HepG2 (cell line): ENCODE results near the gene MAP3K2. TPM values are rescaled to one million over a fixed set of nuclear protein-coding genes. Genes with fewer than 3 reads are reported as not detected.

ENCODE experiments used
- ATAC-seq: fragments of 200-7000 bp; cut with Tn5 transposase; 3 replicates; pipeline ENCODE4 v1.9.1; 2020; ENCODE audit warnings: mild to moderate bottlenecking, moderate library complexity
- BruUV-seq: library from RNA; stranded (reverse); fragments of 400-500 nt; replicated peaks from 2 replicates; lab custom pipeline; 2021; lab: Mats Ljungman, UMichigan
- CTCF ChIA-PET: fragments of 300-600 bp; formaldehyde crosslinking; extraction: SDS; loops from one replicate; lab custom pipeline; 2021; ENCODE audit warnings: low total read pairs, inconsistent platforms, low intra/inter-chr PET ratio; lab: Yijun Ruan, JAX
- POLR2A ChIA-PET: fragments of 350-600 bp; sonication (Branson Sonifier 250); formaldehyde crosslinking; loops from one replicate; lab custom pipeline; 2020; ENCODE audit warnings: antibody characterized with exemption, inconsistent platforms; lab: Yijun Ruan, JAX
- DNase-seq: peaks from one replicate; pipeline ENCODE4 v3.0.0-alpha.2; 2015; ENCODE audit warnings: low spot score
- FAIRE-seq: peaks from 3 replicates; lab custom pipeline; 2011; peaks lifted over from hg19 to GRCh38; lab: Jason Lieb, UNC
- H2AFZ ChIP-seq: one replicate; pipeline ENCODE4 v1.6.1; 2011; ENCODE audit warnings: low read length, inconsistent platforms
- H3K27ac ChIP-seq: fragments of 300-600 bp; 3 replicates; pipeline ENCODE4 v1.8.0; 2011; ENCODE audit warnings: mixed run types, mild to moderate bottlenecking, mixed read lengths, low read length, inconsistent platforms; ENCODE audit not compliant: insufficient read depth; ENCODE audit errors: extremely low read length
- H3K27me3 ChIP-seq, 2 experiments: fragments of 200-600 bp in 1 of 2; 2 replicates in 1 of 2; 3 replicates in 1 of 2; pipeline versions ENCODE4 v1.6.0 to v1.8.0; 2011; ENCODE audit warnings: low read length in 2 of 2, mild to moderate bottlenecking in 2 of 2, moderate library complexity in 2 of 2, inconsistent platforms in 1 of 2; ENCODE audit not compliant: insufficient read depth in 2 of 2, control insufficient read depth in 1 of 2
- H3K36me3 ChIP-seq, 2 experiments: fragments of 200-600 bp in 1 of 2; replicated peaks in 1 of 2; 2 replicates in 1 of 2; 3 replicates in 1 of 2; pipeline versions ENCODE4 v1.5.1 to v1.8.0; 2011; ENCODE audit warnings: low read length in 2 of 2, inconsistent platforms in 1 of 2; ENCODE audit not compliant: insufficient read depth in 2 of 2, control insufficient read depth in 1 of 2
- H3K4me1 ChIP-seq: 2 replicates; pipeline ENCODE4 v1.5.1; 2012; ENCODE audit warnings: low read length, inconsistent platforms; ENCODE audit not compliant: insufficient read depth
- H3K4me2 ChIP-seq: 2 replicates; pipeline ENCODE4 v1.6.0; 2011; ENCODE audit warnings: low read depth, low read length, inconsistent platforms
- H3K4me3 ChIP-seq, 3 experiments: fragments of 200-600 bp in 1 of 3; sonication (generic), shearing (Covaris generic) in 1 of 3; replicated peaks in 1 of 3; 2 replicates each; pipeline ENCODE4 v1.5.1; 2011 to 2016; ENCODE audit warnings: low read length in 3 of 3, inconsistent platforms in 2 of 3, low read depth in 2 of 3, mild to moderate bottlenecking in 2 of 3, control low read depth in 1 of 3, mixed read lengths in 1 of 3; ENCODE audit not compliant: insufficient read depth in 1 of 3
- H3K79me2 ChIP-seq: one replicate; pipeline ENCODE4 v1.6.1; 2011; ENCODE audit warnings: low read length, inconsistent platforms; ENCODE audit not compliant: insufficient read depth
- H3K9ac ChIP-seq: 2 replicates; pipeline ENCODE4 v1.6.0; 2011; ENCODE audit warnings: mild to moderate bottlenecking, low read depth, low read length, inconsistent platforms; ENCODE audit not compliant: insufficient read depth
- H3K9me3 ChIP-seq: 2 replicates; pipeline ENCODE4 v1.5.1; 2012; ENCODE audit warnings: mild to moderate bottlenecking, low read length
- H4K20me1 ChIP-seq: 2 replicates; pipeline ENCODE4 v1.6.0; 2011; ENCODE audit warnings: inconsistent platforms, mild to moderate bottlenecking, low read length, moderate library complexity; ENCODE audit not compliant: insufficient read depth
- HES4 ChIP-seq: sonication (generic); formaldehyde crosslinking; IDR thresholded peaks from 2 replicates; pipeline ENCODE4 v1.9.0; 2021; ENCODE audit warnings: mild to moderate bottlenecking, missing genetic modification reagents, borderline replicate concordance
- JDP2 ChIP-seq: sonication (generic); formaldehyde crosslinking; IDR thresholded peaks from 2 replicates; pipeline ENCODE4 v1.8.1; 2022; ENCODE audit warnings: missing genetic modification reagents, borderline replicate concordance
- MEF2D ChIP-seq: sonication (generic); formaldehyde crosslinking; IDR thresholded peaks from 2 replicates; pipeline ENCODE4 v1.5.1; 2020; ENCODE audit warnings: mild to moderate bottlenecking, missing genetic modification reagents
- NFATC3 ChIP-seq: sonication (generic); formaldehyde crosslinking; IDR thresholded peaks from 2 replicates; pipeline ENCODE4 v1.5.1; 2020; ENCODE audit warnings: mild to moderate bottlenecking, missing genetic modification reagents
- SATB2 ChIP-seq: sonication (generic); formaldehyde crosslinking; IDR thresholded peaks from 2 replicates; pipeline ENCODE4 v1.5.0; 2020; ENCODE audit warnings: missing genetic modification reagents
- SETDB1 ChIP-seq: sonication (generic); formaldehyde crosslinking; IDR thresholded peaks from 2 replicates; pipeline ENCODE4 v1.5.1; 2020; ENCODE audit warnings: missing genetic modification reagents, mild to moderate bottlenecking, borderline replicate concordance
- SP2 ChIP-seq: sonication (generic); formaldehyde crosslinking; IDR thresholded peaks from 2 replicates; pipeline ENCODE4 v1.5.1; 2020; ENCODE audit warnings: mild to moderate bottlenecking, missing genetic modification reagents
- TRIM24 ChIP-seq: sonication (generic); formaldehyde crosslinking; IDR thresholded peaks from 2 replicates; pipeline ENCODE4 v1.8.0; 2022; ENCODE audit warnings: mild to moderate bottlenecking, missing genetic modification reagents
- ZBTB8A ChIP-seq: sonication (generic); formaldehyde crosslinking; IDR thresholded peaks from 2 replicates; pipeline ENCODE4 v1.4.0; 2020; ENCODE audit warnings: mild to moderate bottlenecking, low read depth, missing genetic modification reagents, borderline replicate concordance
- ZNF34 ChIP-seq: sonication (generic); formaldehyde crosslinking; IDR thresholded peaks from 2 replicates; pipeline ENCODE4 v1.4.0; 2020; ENCODE audit warnings: mild to moderate bottlenecking, missing genetic modification reagents, borderline replicate concordance
- ZNF383 ChIP-seq: sonication (generic); formaldehyde crosslinking; IDR thresholded peaks from 2 replicates; pipeline ENCODE4 v1.4.0; 2020; ENCODE audit warnings: missing genetic modification reagents, mild to moderate bottlenecking, borderline replicate concordance
- ZNF7 ChIP-seq: IDR thresholded peaks from 2 replicates; pipeline ENCODE4 v1.6.1; 2016; ENCODE audit warnings: missing biosample characterization, missing genetic modification reagents
- ZNF746 ChIP-seq: sonication (generic); formaldehyde crosslinking; IDR thresholded peaks from 2 replicates; pipeline ENCODE4 v1.8.0; 2022; ENCODE audit warnings: mild to moderate bottlenecking, missing genetic modification reagents
- WGBS: methylation state at CpG from one replicate; pipeline ENCODE4 v1.1.6; 2017; ENCODE audit warnings: low lambda C conversion rate; 5-methylcytosine and 5-hydroxymethylcytosine counted together
- in situ Hi-C: cut with HindIII; loops from 2 replicates; pipeline ENCODE4 v1.10.0; 2017; ENCODE audit warnings: low pct_unique_long_range_greater_than_20kb; ENCODE audit not compliant: extremely low pct_ligation_motif_present
- intact Hi-C: fragments of 100-400 bp; cut with micrococcal nuclease; formaldehyde crosslinking; loops from one replicate; pipeline ENCODE4 v1.10.0; 2022; ENCODE audit not compliant: unreplicated experiment
- polyA plus RNA-seq, 8 experiments: library from polyadenylated mRNA; depleted of rRNA in 3 of 8; stranded (reverse) in 7 of 8; unstranded in 1 of 8; fragments of >200 nt; fragmentation: Illumina TruSeq in 4 of 8; extraction: Trizol in 4 of 8; gene quantifications; 2 replicates each; pipeline versions ENCODE4 v1.2.1 to v1.2.3, GENCODE V29; 2011 to 2016; ENCODE audit warnings: low read depth in 4 of 8, missing spikeins in 1 of 8, mixed read lengths in 1 of 8; ENCODE audit not compliant: insufficient read depth in 1 of 8
- total RNA-seq, 5 experiments: library from RNA; depleted of rRNA; stranded (reverse); fragments of >200 nt; fragmentation: Illumina TruSeq; extraction: Trizol; gene quantifications; 2 replicates each; pipeline ENCODE4 v1.2.3, GENCODE V29; 2016; ENCODE audit warnings: low read depth in 1 of 5
- TF ChIP-seq, protein P1 (sequence below): sonication (generic); formaldehyde crosslinking; IDR thresholded peaks from 2 replicates; pipeline ENCODE4 v1.8.0; 2023; ENCODE audit warnings: mild to moderate bottlenecking, missing genetic modification reagents
- TF ChIP-seq, protein P2 (sequence below): sonication (generic); formaldehyde crosslinking; IDR thresholded peaks from 2 replicates; pipeline ENCODE4 v1.8.0; 2022; ENCODE audit warnings: missing genetic modification reagents, mild to moderate bottlenecking, moderate library complexity, borderline replicate concordance

Gene MAP3K2
- total and polyA plus RNA-seq, 2 of the 13 experiments (the other 11 are each of a cell fraction or from before 2014, with no cell fraction given): 12.2 to 37.2 TPM

GRCh38 chr2:127358971-127359370, 28.8 kb downstream of the MAP3K2 start (continued):
- TF ChIP-seq, protein P1, sequence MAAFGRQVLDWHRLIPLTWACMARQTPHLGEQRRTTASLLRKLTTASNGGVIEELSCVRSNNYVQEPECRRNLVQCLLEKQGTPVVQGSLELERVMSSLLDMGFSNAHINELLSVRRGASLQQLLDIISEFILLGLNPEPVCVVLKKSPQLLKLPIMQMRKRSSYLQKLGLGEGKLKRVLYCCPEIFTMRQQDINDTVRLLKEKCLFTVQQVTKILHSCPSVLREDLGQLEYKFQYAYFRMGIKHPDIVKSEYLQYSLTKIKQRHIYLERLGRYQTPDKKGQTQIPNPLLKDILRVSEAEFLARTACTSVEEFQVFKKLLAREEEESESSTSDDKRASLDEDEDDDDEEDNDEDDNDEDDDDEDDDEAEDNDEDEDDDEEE (CRISPR knock-in tag): no peak
- TF ChIP-seq NFATC3: no peak

- CTCF ChIA-PET: no interaction called here
- Histone ChIP-seq H3K27me3 (no peaks in the 10 kb centered on the region), H3K27ac (no peak overlapping the region), H4K20me1 (peaks cover 6% of the 10 kb centered on the region; the same call in 1 of the 2 replicates), H3K4me3 (no peak overlapping the region), H3K9me3 (no peaks in the 10 kb centered on the region), H3K79me2 (peaks cover 87% of the 10 kb centered on the region), H3K9ac (no peak overlapping the region), H2AFZ (no peak overlapping the region), H3K4me1 (peaks cover 49% of the 10 kb centered on the region), H3K36me3 (no peaks in the 10 kb centered on the region), H3K4me2 (no peak overlapping the region)
- TF ChIP-seq ZNF34 (CRISPR knock-in tag): no peak
- TF ChIP-seq SETDB1 (CRISPR knock-in tag): no peak
- peak; percentile 79 for TF ChIP-seq ZNF7
- no peak for TF ChIP-seq TRIM24 (CRISPR knock-in tag)
- FAIRE-seq (no peak), DNase-seq (peak; percentile 30), ATAC-seq (no peak)
- 83% methylated on average over 3 of the region's 3 CpGs for WGBS
- POLR2A ChIA-PET: no interaction called here
- in situ Hi-C loops: no loop called here
- intact Hi-C loops: loop anchor here (2.0 to 5.0 kb wide), 2 partner anchors 25 to 59 kb away; partner anchors contain the start of gene PROC
- no TSS peak for BruUV-seq
Measured at GRCh38 chr2:127358044-127358443, 29.7 kb downstream of the MAP3K2 start.

- CTCF ChIA-PET: no interaction called here
- in situ Hi-C loops (no loop called here), intact Hi-C loops (loop anchor here (5.0 kb wide), 1 partner anchor 60 kb away; the partner anchor contains the start of gene PROC)
- Histone ChIP-seq H4K20me1 (peaks cover 6% of the 10 kb centered on the region; the same call in 1 of the 2 replicates), H3K27me3 (no peaks in the 10 kb centered on the region), H3K9ac (no peak overlapping the region), H3K79me2 (peaks cover 82% of the 10 kb centered on the region), H3K36me3 (no peaks in the 10 kb centered on the region), H3K4me2 (no peak overlapping the region), H3K27ac (no peak overlapping the region), H3K4me1 (peaks cover 49% of the 10 kb centered on the region), H3K4me3 (no peak overlapping the region), H3K9me3 (no peaks in the 10 kb centered on the region), H2AFZ (no peak overlapping the region)
- POLR2A ChIA-PET: no interaction called here
- BruUV-seq: no TSS peak
- ATAC-seq (no peak), FAIRE-seq (no peak), DNase-seq (no peak)
- no peak for TF ChIP-seq HES4 (CRISPR knock-in tag)
- TF ChIP-seq SATB2 (CRISPR knock-in tag): no peak
- TF ChIP-seq JDP2 (CRISPR knock-in tag): no peak
- no peak for TF ChIP-seq ZNF746 (CRISPR knock-in tag)
- TF ChIP-seq, protein P2, sequence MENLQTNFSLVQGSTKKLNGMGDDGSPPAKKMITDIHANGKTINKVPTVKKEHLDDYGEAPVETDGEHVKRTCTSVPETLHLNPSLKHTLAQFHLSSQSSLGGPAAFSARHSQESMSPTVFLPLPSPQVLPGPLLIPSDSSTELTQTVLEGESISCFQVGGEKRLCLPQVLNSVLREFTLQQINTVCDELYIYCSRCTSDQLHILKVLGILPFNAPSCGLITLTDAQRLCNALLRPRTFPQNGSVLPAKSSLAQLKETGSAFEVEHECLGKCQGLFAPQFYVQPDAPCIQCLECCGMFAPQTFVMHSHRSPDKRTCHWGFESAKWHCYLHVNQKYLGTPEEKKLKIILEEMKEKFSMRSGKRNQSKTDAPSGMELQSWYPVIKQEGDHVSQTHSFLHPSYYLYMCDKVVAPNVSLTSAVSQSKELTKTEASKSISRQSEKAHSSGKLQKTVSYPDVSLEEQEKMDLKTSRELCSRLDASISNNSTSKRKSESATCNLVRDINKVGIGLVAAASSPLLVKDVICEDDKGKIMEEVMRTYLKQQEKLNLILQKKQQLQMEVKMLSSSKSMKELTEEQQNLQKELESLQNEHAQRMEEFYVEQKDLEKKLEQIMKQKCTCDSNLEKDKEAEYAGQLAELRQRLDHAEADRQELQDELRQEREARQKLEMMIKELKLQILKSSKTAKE (CRISPR knock-in tag): no peak
- TF ChIP-seq SP2 (CRISPR knock-in tag): no peak
- no peak for TF ChIP-seq ZBTB8A (CRISPR knock-in tag)
- no peak for TF ChIP-seq ZNF383 (CRISPR knock-in tag)
- no peak for TF ChIP-seq MEF2D (CRISPR knock-in tag)
Measured at GRCh38 chr2:127357591-127357990, 30.2 kb downstream of the MAP3K2 start.
